Measurements from ENCODE around the gene HAUS1.

HAUS1 gene

GRCh38 chr18:46176001-46176400, 71.8 kb downstream of the HAUS1 start:
- in situ Hi-C loops (cut with MboI; ENCODE audit: low sequenced_read_pairs), result no loop called here
